GM12872 (cell line): ENCODE data around the gene CCR7.

Experiments
- TF ChIP-seq, protein P1 (sequence below): IDR thresholded peaks from 3 replicates; pipeline ENCODE4 v1.5.1; 2011; ENCODE audit warnings: low read depth, mild to moderate bottlenecking, low read length, moderate library complexity; ENCODE audit not compliant: insufficient read depth

Gene CCR7

DNA sequence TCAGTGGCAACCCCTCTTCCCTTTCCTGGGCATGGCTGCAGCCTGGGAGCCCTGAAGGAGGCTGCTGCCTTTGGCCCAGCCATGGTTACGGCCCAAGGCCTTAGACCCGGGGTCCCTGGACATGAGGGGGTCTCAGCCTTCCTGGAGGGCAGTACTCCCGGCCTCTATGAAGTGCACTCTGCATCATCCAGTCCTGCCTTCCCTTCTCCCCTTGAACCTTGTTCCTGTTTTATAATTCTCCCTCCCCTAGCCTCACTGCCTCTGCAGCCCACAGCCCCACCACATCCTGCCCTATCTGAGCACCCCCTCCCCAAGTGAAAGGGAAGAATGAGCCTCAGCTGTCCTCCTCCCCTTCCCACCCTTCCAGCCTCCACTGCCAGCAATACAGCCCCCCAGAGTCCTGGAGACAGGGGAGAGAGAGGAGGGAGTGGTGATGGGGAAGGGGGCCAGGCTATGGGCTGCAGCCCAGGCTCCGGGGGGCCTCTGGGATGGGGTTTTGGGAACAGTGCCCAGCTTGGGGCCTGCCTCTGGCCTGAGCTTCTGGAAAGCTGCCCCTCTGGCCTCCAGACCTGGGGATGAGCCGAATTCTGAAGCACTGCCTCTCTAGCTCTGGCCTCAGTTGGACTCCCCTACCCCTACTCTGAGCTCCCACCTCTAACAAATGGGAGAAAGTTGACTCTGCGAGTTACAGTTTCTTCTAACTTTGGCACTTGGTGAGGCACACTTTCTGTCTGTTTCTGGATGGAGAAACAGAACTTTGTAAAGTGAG, 7.6 kb downstream of the CCR7 start:
- TF ChIP-seq, protein P1, sequence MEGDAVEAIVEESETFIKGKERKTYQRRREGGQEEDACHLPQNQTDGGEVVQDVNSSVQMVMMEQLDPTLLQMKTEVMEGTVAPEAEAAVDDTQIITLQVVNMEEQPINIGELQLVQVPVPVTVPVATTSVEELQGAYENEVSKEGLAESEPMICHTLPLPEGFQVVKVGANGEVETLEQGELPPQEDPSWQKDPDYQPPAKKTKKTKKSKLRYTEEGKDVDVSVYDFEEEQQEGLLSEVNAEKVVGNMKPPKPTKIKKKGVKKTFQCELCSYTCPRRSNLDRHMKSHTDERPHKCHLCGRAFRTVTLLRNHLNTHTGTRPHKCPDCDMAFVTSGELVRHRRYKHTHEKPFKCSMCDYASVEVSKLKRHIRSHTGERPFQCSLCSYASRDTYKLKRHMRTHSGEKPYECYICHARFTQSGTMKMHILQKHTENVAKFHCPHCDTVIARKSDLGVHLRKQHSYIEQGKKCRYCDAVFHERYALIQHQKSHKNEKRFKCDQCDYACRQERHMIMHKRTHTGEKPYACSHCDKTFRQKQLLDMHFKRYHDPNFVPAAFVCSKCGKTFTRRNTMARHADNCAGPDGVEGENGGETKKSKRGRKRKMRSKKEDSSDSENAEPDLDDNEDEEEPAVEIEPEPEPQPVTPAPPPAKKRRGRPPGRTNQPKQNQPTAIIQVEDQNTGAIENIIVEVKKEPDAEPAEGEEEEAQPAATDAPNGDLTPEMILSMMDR, result no peak

DNA sequence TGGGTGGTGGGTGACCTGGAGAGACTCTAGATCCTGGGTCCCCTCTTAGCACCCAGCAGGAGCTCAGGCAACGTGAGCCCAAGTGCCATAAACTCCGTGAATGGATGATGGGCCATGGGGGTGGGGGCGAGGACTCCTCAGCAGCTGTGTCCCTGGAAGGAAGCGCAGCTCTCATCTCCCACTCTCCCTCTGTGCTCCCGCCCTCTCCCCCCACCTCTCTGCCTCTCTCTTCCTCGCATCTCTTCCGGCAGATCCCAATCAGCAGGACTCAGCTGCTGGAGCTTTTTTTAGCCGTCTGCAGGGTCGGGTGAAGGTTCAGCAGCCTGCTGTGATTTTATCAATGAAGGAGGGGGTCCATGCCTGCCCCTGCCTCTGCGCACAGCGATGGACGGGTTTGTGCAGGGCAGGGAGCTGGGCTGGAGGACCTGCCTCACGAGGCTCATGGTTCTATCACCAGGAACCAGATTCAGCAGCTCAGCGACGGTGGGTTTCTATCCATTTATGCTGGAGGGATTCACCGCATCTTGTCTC, 8.3 kb downstream of the CCR7 start:
- TF ChIP-seq, protein P1, result no peak

DNA sequence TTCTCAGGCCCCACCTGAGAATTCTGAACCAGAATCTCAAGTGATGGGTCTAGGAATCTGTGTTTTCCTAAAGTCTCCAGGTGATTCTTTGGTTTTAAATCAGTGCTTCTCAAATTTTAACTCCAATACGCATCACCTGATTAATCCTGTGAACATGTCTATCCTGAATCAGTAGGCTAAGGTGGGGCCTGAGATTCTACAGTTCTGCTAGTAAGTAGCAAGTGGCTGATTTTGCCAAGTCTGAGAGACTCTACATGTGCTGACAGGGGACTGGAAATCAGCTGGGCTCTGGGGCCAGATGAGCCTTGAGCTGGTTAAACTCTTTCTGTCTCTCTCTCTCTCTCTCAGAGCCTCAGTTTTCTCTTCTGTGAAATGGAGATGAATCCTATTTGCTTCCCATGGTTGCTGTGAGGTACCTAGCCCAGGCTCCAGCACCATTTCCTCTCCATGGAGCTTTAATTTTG, 9.0 kb downstream of the CCR7 start:
- TF ChIP-seq, protein P1, result no peak

DNA sequence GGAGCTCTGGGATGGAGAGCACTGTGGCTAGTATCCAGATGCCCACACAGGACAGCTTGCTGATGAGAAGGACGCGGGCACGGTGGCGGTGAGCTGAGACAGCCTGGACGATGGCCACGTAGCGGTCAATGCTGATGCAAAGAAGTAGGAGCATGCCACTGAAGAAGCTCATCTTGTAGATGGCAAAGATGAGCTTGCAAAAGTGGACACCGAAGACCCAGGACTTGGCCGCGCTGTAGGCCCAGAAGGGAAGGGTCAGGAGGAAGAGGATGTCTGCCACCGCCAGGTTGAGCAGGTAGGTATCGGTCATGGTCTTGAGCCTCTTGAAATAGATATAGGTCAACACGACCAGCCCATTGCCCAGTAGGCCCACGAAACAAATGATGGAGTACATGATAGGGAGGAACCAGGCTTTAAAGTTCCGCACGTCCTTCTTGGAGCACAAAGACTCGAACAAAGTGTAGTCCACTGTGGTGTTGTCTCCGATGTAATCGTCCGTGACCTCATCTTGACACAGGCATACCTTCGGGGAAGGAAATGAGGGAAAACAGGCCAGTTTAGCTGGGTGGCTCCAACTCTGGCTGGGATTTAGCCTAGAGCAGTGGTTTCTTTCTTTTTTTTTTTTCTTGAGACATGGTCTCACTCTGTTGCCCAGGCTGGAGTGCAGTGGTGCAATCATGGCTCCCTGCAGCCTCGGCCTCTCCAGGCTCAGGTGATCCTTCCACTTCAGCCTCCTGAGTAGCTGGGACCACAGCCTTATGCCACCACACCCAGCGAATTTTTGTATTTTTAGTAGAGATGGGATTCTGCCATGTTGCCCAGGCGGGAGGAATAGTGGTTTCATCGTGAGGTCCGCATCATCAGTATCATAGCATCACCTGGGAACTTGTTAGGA, 9.7 kb downstream of the CCR7 start:
- TF ChIP-seq, protein P1, result no peak

DNA sequence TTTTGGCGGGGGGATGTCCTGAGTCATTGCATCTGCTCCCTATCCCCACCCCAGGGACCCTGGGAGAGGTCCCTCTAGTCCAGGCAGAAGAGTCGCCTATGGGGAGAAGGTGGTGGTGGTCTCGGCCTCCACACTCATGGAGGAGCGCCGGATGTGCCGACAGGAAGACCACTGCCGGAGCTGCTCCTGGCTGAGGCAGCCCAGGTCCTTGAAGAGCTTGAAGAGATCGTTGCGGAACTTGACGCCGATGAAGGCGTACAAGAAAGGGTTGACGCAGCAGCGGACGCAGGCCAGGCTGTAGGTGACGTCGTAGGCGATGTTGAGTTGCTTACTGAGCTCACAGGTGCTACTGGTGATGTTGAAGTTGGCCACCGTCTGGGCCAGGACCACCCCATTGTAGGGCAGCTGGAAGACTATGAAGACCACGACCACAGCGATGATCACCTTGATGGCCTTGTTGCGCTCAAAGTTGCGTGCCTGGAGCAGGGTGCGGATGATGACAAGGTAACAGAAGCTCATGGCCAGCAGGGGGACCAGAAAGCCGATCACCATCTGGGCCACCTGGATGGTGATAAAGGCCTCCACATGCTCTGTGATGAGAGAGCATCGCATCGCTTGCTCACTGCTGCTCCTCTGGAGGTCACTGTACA, 10.5 kb downstream of the CCR7 start:
- TF ChIP-seq, protein P1, result no peak

DNA sequence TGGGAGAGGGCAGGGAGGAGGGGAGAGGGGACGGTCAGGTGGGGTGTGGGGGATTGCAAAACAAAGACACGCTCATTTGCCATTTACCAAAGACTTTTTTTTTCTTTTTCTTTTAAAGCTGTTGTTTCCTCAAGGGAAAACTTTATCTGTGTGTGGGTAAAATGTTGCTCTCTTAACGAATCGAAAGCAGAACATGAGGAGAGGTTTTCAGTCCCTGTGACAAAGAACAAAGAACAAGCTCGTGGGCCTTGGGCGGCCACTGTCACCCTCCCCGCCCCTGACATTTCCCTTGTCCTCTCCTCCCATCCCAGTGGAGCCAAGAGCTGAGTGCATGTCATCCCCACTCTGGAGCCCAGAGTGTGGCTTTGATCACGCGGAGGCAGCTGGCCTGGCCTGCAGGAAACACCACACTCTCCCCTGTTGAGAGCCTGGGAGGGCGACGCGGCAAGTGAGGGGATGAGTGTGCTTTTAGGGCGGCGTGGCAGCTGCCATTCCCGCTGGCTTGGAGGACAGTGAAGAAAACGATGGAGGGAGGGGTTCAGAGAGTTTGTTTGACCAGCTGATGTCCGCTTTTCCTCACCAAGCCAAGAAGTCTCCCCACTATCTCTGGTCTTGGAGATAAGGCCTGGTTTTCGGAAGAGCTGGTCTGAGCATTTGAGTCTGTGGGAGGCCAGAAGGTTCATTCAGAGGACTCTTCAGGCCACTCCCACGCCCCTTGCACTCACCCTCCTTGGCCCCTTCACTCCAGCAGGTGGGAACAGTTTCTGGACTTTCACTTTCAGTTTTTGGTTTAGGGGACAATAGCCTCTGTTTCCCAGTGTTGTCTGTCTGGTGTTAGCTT, 11.4 kb downstream of the CCR7 start:
- TF ChIP-seq, protein P1, result no peak
